ENCODE results near the gene PCBP3.
A peak's percentile ranks its signal among the peaks of the same experiment; 100 is the strongest.

The PCBP3 gene

DNA sequence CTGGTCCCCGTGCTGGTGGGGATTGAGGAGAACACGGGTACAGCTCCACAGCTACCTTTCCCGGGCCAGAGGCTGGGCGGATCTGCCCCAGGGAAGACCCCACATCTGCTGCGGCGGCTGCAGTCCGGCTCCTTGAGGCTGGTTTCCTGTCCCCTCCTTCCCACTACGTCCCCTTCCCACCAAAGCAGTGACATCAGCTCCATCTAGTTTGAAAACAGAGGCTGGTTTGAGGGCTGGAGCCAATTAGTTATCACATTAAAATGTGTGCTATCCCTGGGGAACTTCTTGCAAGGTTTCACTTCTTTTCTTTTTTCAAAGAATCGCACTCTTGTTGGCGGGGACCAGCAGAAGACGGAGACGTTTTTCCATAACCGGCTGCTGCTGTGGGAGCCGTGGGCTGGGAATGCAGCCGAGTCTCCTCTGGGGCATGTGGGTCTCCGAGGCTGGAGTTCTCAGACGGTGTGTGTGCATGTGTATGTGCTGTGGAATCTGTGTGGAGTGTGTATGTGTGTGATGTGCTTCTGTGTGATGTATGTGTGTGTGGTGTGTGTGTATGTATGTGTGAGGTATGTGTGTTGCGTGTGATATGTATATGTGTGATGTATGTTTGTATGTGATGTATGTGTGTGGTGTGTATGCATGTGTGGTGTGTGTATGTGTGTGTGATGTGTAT lies 8.9 kb upstream of the PCBP3 start:
- H3K27ac ChIP-seq = no peak overlapping the region
- TF ChIP-seq, protein P1, sequence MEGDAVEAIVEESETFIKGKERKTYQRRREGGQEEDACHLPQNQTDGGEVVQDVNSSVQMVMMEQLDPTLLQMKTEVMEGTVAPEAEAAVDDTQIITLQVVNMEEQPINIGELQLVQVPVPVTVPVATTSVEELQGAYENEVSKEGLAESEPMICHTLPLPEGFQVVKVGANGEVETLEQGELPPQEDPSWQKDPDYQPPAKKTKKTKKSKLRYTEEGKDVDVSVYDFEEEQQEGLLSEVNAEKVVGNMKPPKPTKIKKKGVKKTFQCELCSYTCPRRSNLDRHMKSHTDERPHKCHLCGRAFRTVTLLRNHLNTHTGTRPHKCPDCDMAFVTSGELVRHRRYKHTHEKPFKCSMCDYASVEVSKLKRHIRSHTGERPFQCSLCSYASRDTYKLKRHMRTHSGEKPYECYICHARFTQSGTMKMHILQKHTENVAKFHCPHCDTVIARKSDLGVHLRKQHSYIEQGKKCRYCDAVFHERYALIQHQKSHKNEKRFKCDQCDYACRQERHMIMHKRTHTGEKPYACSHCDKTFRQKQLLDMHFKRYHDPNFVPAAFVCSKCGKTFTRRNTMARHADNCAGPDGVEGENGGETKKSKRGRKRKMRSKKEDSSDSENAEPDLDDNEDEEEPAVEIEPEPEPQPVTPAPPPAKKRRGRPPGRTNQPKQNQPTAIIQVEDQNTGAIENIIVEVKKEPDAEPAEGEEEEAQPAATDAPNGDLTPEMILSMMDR (conservative IDR thresholded peaks at IDR 0.05) = no peak

DNA sequence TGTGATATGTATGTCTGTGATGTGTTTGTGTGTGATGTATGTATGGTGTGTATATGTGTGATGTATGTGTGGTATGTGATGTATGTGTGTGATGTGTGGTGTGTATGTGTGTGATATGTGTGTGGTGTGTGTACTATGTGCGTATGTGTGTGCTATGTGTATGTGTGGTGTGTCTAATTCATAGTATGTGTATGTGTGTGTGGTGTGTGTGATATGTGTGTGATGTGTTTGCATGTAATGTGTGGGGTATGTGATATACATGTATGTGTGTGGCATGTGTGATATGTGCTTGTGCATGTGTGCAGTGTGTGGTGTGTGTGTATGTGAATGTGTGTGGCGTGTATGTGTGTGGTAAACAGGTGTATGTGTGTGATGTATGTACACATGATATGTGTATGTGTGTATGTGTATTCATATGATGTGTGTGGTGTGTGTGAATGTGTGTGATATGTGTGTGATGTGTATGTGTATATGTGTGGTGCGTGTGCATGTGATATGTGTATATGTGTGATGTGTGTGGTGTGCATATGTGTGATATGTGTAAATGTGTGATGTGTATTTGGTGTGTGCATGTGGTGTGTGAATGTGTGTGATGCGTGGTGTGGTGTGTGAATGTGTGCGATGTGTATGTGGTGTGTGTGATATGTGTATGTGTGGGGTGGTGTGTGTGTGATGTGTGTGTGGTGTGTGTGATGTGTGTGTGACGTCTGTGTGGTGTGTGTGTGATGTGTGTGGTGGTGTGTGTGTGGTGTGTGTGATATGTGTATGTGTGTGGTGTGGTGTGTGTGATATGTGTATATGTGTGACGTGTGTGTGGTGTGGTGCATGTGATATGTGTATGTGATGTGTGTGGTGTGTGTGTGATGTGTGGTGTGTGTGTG lies 8.0 kb upstream of the PCBP3 start:
- H3K27ac ChIP-seq = no peak overlapping the region
- TF ChIP-seq, protein P1 (conservative IDR thresholded peaks at IDR 0.05) = no peak

DNA sequence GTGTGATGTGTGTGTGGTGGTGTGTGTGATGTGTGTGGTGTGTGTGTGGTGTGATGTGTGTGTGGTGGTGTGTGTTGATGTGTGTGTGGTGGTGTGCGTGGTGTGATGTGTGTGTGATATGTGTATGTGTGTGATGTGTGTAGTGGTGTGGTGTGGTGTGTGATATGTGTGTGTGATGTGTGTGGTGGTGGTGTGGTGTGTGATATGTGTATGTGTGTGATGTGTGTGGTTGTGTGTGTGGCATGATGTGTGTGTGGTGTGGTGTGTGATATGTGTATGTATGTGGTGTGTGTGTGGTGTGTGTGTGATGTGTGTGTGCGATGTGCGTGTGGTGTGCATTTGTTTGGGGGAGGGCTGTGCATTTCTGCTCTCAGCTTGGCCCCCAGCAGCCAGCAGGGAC lies 7.1 kb upstream of the PCBP3 start:
- TF ChIP-seq, protein P1 (conservative IDR thresholded peaks at IDR 0.05) = no peak
- no peak overlapping the region for H3K27ac ChIP-seq

DNA sequence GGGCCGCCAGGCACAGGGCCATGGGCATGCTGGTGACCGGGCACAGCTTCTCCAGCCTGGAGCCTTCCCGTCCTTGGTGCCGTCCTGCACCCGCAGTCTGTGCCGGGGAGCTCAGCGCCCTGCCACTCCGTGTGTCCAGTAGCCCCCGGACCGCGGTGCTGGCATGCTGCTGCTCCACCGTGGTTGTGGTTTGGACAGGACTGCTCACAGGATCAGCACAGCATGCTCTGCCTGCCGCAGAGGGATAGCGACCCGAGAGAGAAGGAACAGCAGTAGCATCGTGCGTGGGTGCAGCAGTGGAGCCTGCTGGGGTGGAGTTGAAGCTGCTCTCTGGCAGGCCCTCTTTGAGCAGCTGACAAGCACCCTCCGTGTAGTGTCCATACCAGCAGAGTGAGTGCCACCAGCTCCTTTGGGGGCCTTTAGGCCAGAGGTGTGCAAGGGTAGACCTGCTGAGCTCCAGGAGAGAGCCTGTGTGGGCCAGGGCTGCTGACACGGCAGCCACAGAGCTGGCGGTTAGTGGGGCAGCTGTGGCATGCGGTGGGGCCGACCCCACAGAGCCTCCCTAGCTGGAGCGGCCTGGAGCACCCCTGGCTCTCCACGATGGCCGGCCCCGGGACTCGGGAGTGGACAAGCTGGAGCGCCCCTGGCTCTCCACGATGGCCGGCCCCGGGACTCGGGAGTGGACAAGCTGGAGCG lies 6.4 kb upstream of the PCBP3 start:
- H3K27ac ChIP-seq = no peak overlapping the region

DNA sequence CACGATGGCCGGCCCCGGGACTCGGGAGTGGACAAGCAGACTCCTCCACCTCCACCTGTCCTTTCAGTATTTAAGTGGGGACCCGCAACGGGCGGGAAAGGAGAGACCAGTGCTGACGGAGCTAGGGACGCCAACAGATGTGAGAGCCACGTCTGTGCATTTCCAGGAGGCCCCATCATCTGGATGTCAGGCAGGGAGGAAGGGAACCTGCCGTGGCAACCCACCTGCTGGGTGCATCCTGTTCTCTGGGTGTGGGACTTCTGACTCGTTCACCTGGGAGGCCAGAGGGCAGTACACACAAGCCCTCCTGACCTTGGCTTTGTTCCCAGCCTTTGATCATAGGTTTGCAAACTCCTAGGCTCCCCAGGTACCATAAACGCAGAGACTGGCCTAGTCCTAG lies 5.6 kb upstream of the PCBP3 start:
- 0 out of 2 replicates have a peak overlapping the region, but pooled peaks have one; percentile 2 for H3K27ac ChIP-seq
- TF ChIP-seq, protein P1 (conservative IDR thresholded peaks at IDR 0.05) = no peak

More for the DNA sequence above, 6.4 kb upstream of the PCBP3 start:
- TF ChIP-seq, protein P1 (conservative IDR thresholded peaks at IDR 0.05) = no peak

DNA sequence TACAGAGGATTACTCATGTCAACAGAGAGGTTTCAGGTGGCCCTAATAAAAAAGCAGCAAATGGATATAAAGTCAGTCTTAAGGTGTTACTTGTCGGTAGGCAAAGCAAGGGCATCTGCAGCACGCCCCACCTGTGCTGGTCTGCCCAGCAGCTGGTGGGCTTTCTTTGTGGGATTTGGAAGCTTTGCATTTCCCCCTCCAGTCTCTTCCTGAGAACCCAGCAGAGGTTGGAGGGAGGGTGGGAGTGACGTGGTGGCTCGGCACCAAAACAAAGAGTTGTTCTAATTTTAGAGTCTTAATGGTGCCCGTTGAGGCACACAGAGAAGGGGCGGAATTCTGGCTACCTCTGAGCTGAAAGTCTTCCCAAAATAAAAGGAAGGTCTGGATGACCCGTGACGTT lies 4.8 kb upstream of the PCBP3 start:
- TF ChIP-seq, protein P1 (conservative IDR thresholded peaks at IDR 0.05) = no peak
- H3K27ac ChIP-seq = peak overlapping the region; percentile 2; the same call in 1 of the 2 replicates
